ENCODE data around the gene ZNF205.

DNA sequence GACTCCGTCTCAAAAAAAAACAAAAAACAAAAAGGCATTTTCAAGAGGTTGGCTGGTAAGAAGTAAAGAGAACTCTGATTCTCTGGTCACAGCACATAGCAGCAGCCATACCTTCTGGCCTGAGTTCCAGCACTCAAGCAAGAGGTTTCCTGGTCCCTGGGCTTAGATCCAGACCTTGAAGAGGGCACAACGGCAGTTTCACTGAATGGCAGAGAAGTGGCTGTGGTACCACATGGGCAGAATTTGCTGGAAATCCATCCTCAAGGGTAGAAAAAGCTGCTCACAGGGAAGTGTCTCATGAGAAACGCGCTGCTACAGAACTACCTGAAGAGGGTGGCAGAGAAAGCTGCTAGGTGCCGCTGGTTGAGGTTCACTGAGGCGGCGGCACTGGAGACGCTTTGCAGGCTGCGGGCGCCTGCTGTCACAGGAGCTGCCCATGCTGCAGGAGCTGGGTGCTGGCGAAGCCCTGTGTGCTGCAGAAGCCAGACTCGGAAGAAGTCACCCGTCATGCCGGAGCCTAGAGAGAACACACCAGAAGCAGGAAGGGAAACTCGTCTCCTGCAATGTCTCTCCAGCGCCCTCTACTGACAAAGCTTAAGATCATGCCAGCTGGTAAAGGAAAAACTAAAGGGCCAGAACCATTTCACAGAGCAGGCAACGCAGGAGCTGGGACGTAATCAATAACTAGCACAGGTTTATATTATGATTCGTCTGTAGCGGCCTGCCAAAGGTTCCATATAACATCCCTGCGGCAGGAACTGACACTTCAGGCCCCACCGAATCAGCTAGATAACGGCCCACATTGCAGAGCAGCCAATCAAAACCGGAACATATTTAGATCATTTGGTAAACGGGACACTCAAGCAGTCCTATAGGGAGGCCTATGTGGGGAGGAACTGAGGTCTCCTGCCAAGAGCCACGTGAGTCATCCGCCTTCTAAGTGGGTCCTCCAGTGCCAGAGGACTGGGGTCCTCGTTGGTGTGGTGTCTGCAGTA is 17.0 kb downstream of the ZNF205 start:
- TF ChIP-seq, protein P1, sequence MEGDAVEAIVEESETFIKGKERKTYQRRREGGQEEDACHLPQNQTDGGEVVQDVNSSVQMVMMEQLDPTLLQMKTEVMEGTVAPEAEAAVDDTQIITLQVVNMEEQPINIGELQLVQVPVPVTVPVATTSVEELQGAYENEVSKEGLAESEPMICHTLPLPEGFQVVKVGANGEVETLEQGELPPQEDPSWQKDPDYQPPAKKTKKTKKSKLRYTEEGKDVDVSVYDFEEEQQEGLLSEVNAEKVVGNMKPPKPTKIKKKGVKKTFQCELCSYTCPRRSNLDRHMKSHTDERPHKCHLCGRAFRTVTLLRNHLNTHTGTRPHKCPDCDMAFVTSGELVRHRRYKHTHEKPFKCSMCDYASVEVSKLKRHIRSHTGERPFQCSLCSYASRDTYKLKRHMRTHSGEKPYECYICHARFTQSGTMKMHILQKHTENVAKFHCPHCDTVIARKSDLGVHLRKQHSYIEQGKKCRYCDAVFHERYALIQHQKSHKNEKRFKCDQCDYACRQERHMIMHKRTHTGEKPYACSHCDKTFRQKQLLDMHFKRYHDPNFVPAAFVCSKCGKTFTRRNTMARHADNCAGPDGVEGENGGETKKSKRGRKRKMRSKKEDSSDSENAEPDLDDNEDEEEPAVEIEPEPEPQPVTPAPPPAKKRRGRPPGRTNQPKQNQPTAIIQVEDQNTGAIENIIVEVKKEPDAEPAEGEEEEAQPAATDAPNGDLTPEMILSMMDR (conservative IDR thresholded peaks at IDR 0.05; ENCODE audit: low read depth, low read length), result peak; percentile 84
- TF ChIP-seq EZH2 (IDR thresholded peaks at IDR 0.05; ENCODE audit: low read length, unreplicated experiment) (no peak), EZH2phosphoT487 (IDR thresholded peaks at IDR 0.05; ENCODE audit: borderline replicate concordance, low read length) (no peak)
